T-helper 1 cell treated with Interleukin-12 subunit alpha and Interleukin-12 subunit beta and Interleukin-4 antibody, amounts not matched to agents 30 μg/mL and 1 μg/mL, for 36 hours (primary cell): Measurements from ENCODE around the gene SLAIN2.
"Not testable (repeated sequence)": the region's sequence is repeated elsewhere in the genome, so short reads cannot be mapped to it uniquely, and the experiment has no call there.

Source experiments
- H3K27ac Mint-ChIP-seq: one replicate; pipeline ENCODE4 v1.8.0; 2021; ENCODE audit warnings: mild to moderate bottlenecking, mixed read lengths
- H3K27me3 Mint-ChIP-seq: one replicate; pipeline ENCODE4 v1.8.0; 2021; ENCODE audit warnings: low read depth, mixed read lengths
- H3K36me3 Mint-ChIP-seq: one replicate; pipeline ENCODE4 v1.8.0; 2021; ENCODE audit warnings: low read depth, mixed read lengths
- H3K4me1 Mint-ChIP-seq: one replicate; pipeline ENCODE4 v1.8.0; 2021; ENCODE audit warnings: low read depth, mixed read lengths
- H3K4me3 Mint-ChIP-seq: one replicate; pipeline ENCODE4 v1.8.0; 2021; ENCODE audit warnings: mild to moderate bottlenecking, moderate library complexity, mixed read lengths
- H3K9me3 Mint-ChIP-seq: one replicate; pipeline ENCODE4 v1.8.0; 2021; ENCODE audit warnings: mixed read lengths

SLAIN2 gene

DNA sequence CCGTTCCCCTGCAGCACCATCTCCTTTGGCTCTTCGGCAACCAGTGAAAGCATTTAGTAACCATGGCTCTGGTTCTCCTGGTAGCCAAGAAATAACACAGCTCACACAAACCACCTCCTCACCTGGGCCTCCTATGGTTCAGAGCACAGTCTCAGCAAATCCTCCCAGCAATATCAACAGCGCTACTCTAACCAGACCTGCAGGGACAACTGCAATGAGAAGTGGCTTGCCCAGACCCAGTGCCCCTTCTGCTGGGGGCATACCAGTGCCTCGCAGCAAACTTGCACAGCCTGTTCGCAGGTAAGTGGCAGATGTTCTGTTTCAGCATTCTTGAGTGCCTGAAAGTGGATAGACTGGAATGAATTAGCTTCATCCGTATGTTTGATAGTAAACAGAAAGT is 78.8 kb downstream of the SLAIN2 start:
- no peak overlapping the region for H3K27ac Mint-ChIP-seq
- no peak overlapping the region for H3K4me3 Mint-ChIP-seq
- no peaks in the 10 kb centered on the region for H3K4me1 Mint-ChIP-seq
- no peaks in the 10 kb centered on the region for H3K9me3 Mint-ChIP-seq
- H3K27me3 Mint-ChIP-seq = no peaks in the 10 kb centered on the region
- H3K36me3 Mint-ChIP-seq = peaks cover 20% of the 10 kb centered on the region

GRCh38 chr4:48421101-48421500 is 79.8 kb downstream of the SLAIN2 start:
- Mint-ChIP-seq H3K4me1 (no peaks in the 10 kb centered on the region), H3K27ac (no peak overlapping the region), H3K9me3 (no peaks in the 10 kb centered on the region), H3K27me3 (no peaks in the 10 kb centered on the region), H3K36me3 (peaks cover 20% of the 10 kb centered on the region), H3K4me3 (no peak overlapping the region)

DNA sequence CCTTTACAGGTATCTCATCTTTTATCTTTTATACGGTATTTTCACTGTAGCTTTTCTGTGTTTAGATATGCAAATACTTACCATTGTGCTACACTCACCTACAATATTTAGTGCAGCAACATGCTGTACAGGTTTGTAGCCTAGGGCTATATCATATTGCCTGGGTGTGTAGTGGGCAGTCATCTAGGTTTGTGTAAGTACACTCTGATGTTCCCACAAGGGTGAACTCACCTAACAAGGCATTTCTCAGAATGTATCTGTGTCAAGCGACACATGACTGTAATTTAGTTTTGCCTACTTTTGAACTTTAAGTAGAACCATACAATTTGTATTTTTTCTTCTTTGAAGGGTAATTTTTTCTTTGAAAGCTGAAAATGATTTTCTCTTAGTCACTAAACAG is 87.6 kb downstream of the SLAIN2 start:
- H3K27me3 Mint-ChIP-seq = no peaks in the 10 kb centered on the region
- H3K9me3 Mint-ChIP-seq = no peaks in the 10 kb centered on the region
- H3K27ac Mint-ChIP-seq = no peak overlapping the region
- H3K4me3 Mint-ChIP-seq = no peak overlapping the region
- H3K4me1 Mint-ChIP-seq = peaks cover 43% of the 10 kb centered on the region
- H3K36me3 Mint-ChIP-seq = peaks cover 8% of the 10 kb centered on the region

DNA sequence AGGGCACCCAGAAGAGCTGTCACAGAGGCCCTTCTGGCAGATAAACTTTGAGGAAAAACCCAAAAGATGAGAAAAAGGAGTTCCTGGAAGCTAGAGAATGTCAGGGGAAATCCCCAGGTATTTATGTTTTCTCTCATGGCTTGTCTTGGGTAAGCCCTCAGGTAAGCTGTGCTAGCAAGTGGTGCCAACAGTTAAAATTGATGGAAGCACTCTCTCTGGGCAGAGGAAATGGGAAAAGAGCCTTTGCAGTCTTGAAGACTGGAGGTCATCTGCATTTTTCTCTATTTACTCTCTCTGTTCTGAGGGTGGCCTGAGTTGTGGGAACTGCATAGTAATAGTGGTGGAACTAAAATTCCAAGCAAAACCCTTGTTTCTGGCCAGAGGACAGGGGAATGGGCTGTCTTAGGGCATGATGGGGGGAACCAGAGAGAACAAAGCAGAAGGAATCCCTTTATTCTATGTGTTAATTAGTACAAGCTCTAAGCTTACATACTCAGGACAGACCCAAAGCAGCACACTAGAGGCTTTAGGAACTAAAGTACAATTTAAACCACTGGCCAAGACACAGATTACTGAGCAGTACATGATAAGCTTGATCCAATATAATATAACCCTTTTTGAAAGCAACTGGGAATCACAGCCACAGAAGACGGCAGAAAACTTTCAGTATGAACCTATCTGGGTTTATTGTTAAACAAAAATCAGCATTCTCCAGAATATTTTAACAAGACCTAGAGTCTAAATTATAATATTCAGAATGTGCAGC is 88.6 kb downstream of the SLAIN2 start:
- H3K27me3 Mint-ChIP-seq = no peaks in the 10 kb centered on the region
- H3K4me1 Mint-ChIP-seq = peaks cover 43% of the 10 kb centered on the region
- no peak overlapping the region for H3K4me3 Mint-ChIP-seq
- peaks cover 8% of the 10 kb centered on the region for H3K36me3 Mint-ChIP-seq
- no peaks in the 10 kb centered on the region for H3K9me3 Mint-ChIP-seq
- H3K27ac Mint-ChIP-seq = no peak overlapping the region

- Mint-ChIP-seq H3K36me3 (peaks cover 8% of the 10 kb centered on the region), H3K27ac (peak overlapping the region; percentile 24), H3K4me3 (peak overlapping the region; percentile 12), H3K4me1 (peaks cover 43% of the 10 kb centered on the region), H3K27me3 (no peaks in the 10 kb centered on the region), H3K9me3 (no peaks in the 10 kb centered on the region)
Measured at GRCh38 chr4:48431401-48431800, 90.1 kb downstream of the SLAIN2 start.

GRCh38 chr4:48432017-48432416 is 90.7 kb downstream of the SLAIN2 start:
- Mint-ChIP-seq H3K4me3 (no peak overlapping the region), H3K4me1 (peaks cover 43% of the 10 kb centered on the region), H3K36me3 (peaks cover 8% of the 10 kb centered on the region), H3K27me3 (peaks cover 3% of the 10 kb centered on the region), H3K27ac (no peak overlapping the region), H3K9me3 (no peaks in the 10 kb centered on the region)

GRCh38 chr4:48436318-48436717 is 95.0 kb downstream of the SLAIN2 start:
- H3K36me3 Mint-ChIP-seq = no peaks in the 10 kb centered on the region
- H3K27me3 Mint-ChIP-seq = peaks cover 32% of the 10 kb centered on the region
- H3K4me1 Mint-ChIP-seq = peaks cover 8% of the 10 kb centered on the region
- H3K9me3 Mint-ChIP-seq = no peaks in the 10 kb centered on the region
- no peak overlapping the region for H3K4me3 Mint-ChIP-seq
- H3K27ac Mint-ChIP-seq = no peak overlapping the region

- Mint-ChIP-seq H3K9me3 (no peaks in the 10 kb centered on the region), H3K27ac (no peak overlapping the region), H3K4me1 (no peaks in the 10 kb centered on the region), H3K27me3 (peaks cover 32% of the 10 kb centered on the region), H3K4me3 (no peak overlapping the region), H3K36me3 (no peaks in the 10 kb centered on the region)
Measured at GRCh38 chr4:48439988-48440387, 98.7 kb downstream of the SLAIN2 start.

DNA sequence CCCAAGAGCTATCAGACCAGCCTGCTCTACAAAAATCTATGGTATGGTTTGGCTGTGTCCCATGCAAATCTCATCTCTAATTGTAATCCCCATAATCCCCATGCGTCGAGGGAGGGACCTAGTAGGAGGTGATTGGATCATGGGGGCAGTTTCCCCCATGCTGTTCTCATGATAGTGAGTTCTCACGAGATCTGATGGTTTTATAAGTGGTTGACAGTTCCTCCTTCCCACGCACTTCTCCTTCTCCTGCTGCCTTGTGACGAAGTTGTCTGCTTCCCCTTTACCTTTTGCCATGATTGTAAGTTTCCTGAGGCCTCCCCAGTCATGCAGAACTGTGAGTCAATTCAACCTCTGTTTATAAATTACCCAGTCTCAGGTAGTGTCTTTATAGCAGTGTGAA is 99.6 kb downstream of the SLAIN2 start:
- not testable (repeated sequence) for H3K4me3 Mint-ChIP-seq, H3K36me3 Mint-ChIP-seq, H3K4me1 Mint-ChIP-seq, H3K27ac Mint-ChIP-seq, H3K9me3 Mint-ChIP-seq
- peaks cover 32% of the 10 kb centered on the region for H3K27me3 Mint-ChIP-seq

DNA sequence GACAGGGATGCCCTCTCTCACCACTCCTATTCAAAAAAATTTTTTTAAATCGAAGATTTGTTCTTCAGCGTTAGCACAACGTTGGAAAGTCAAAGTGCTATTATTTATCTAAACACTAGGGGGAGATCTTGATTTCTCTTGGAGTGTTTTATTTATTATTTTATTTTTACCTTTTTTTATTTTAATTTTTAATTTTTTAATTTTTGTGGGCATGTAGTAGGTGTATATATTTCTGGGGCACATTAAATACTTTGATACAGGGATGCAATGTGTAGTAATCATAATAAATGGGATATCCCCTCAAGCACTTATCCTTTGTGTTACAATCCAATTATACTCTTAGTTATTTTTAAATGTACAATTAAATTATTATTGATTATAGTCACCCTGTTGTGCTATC is 104.4 kb downstream of the SLAIN2 start:
- peaks cover 4% of the 10 kb centered on the region for H3K27me3 Mint-ChIP-seq
- H3K4me1 Mint-ChIP-seq = no peaks in the 10 kb centered on the region
- H3K36me3 Mint-ChIP-seq = no peaks in the 10 kb centered on the region
- no peak overlapping the region for H3K27ac Mint-ChIP-seq
- H3K9me3 Mint-ChIP-seq = no peaks in the 10 kb centered on the region
- no peak overlapping the region for H3K4me3 Mint-ChIP-seq

DNA sequence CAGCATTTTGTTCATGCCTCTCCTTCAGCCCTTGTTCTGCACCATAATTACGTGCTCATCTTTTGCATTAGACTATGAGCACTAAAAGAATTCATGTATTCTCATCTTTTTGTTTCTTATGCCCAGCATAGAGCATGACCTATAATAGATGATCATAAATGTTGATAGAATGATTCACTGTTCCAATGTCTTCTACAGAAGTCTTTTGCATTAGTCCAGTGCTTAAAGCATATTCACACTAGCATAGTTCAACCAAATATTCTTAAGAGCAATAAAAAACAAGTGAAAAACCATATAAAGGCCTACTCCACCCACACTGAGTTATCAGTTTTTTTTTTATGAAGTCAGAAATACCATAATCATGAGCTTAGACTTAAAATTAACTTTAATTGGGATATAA is 105.3 kb downstream of the SLAIN2 start:
- no peak overlapping the region for H3K4me3 Mint-ChIP-seq
- H3K27me3 Mint-ChIP-seq = no peaks in the 10 kb centered on the region
- no peaks in the 10 kb centered on the region for H3K36me3 Mint-ChIP-seq
- H3K27ac Mint-ChIP-seq = no peak overlapping the region
- no peaks in the 10 kb centered on the region for H3K4me1 Mint-ChIP-seq
- no peaks in the 10 kb centered on the region for H3K9me3 Mint-ChIP-seq

- H3K4me3 Mint-ChIP-seq = no peak overlapping the region
- H3K36me3 Mint-ChIP-seq = no peaks in the 10 kb centered on the region
- H3K9me3 Mint-ChIP-seq = no peaks in the 10 kb centered on the region
- H3K27me3 Mint-ChIP-seq = no peaks in the 10 kb centered on the region
- H3K4me1 Mint-ChIP-seq = no peaks in the 10 kb centered on the region
- no peak overlapping the region for H3K27ac Mint-ChIP-seq
Measured at GRCh38 chr4:48449151-48449550, 107.8 kb downstream of the SLAIN2 start.

GRCh38 chr4:48450740-48451139 is 109.4 kb downstream of the SLAIN2 start:
- H3K27ac Mint-ChIP-seq = no peak overlapping the region
- H3K9me3 Mint-ChIP-seq = no peaks in the 10 kb centered on the region
- H3K27me3 Mint-ChIP-seq = no peaks in the 10 kb centered on the region
- no peak overlapping the region for H3K4me3 Mint-ChIP-seq
- H3K4me1 Mint-ChIP-seq = no peaks in the 10 kb centered on the region
- H3K36me3 Mint-ChIP-seq = no peaks in the 10 kb centered on the region

- not testable (repeated sequence) for H3K4me3 Mint-ChIP-seq, H3K27me3 Mint-ChIP-seq, H3K9me3 Mint-ChIP-seq, H3K36me3 Mint-ChIP-seq, H3K27ac Mint-ChIP-seq, H3K4me1 Mint-ChIP-seq
Measured at GRCh38 chr4:48451656-48452055, 110.3 kb downstream of the SLAIN2 start.

DNA sequence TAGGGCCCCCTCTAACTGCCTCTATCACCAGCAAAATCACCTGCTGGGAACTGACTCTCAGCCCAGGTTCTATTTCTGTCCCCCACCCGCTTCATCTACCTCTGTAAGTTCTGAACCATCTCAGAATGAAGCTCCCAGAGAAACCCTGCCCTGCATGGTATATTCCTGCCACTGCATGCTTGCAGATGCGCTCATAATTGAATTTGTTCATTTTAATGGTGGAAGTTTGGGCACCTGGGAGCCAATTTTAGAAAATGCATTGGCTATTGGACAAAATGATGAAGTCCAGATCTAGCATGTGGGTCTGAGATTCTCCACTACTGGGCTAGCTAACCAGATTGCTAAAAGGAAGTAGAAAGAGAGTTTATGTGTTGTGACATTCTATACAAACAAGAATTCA is 113.3 kb downstream of the SLAIN2 start:
- Mint-ChIP-seq H3K27me3 (peaks cover 6% of the 10 kb centered on the region), H3K27ac (no peak overlapping the region), H3K9me3 (no peaks in the 10 kb centered on the region), H3K4me3 (no peak overlapping the region), H3K4me1 (no peaks in the 10 kb centered on the region), H3K36me3 (no peaks in the 10 kb centered on the region)

DNA sequence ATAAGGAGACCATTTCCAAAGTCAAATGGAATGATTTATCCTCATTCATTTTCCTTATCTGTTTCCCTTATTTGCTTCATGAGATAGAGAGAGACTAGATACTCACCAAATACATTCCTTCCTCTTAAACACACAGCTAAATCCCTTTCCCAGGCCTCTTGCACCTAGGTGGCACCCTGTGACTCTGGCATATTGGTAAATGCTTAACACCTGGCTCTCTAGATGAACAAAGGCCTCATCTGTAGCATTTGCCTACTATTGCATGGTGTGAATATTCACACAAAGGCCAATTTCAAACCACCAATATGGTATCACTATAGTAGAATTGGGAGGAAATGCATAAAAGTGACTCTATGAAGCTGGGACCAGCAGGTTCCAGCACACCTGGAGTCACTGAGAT is 119.7 kb downstream of the SLAIN2 start:
- Mint-ChIP-seq H3K27ac (no peak overlapping the region), H3K4me1 (no peaks in the 10 kb centered on the region), H3K4me3 (no peak overlapping the region), H3K27me3 (peaks cover 10% of the 10 kb centered on the region), H3K9me3 (no peaks in the 10 kb centered on the region), H3K36me3 (no peaks in the 10 kb centered on the region)
